ENCODE data around the gene GARIN5B.
A peak's percentile ranks its signal among the peaks of the same experiment; 100 is the strongest.
"Not testable (repeated sequence)": the region's sequence is repeated elsewhere in the genome, so short reads cannot be mapped to it uniquely, and the experiment has no call there.

The GARIN5B gene

GRCh38 chr19:55362990-55363716 is at the start of gene GARIN5B:
GARIN5B (minus strand) TSS chr19:55363260; CDS start chr19:55363066, 194 bp downstream.
- no peak for ATAC-seq

DNA sequence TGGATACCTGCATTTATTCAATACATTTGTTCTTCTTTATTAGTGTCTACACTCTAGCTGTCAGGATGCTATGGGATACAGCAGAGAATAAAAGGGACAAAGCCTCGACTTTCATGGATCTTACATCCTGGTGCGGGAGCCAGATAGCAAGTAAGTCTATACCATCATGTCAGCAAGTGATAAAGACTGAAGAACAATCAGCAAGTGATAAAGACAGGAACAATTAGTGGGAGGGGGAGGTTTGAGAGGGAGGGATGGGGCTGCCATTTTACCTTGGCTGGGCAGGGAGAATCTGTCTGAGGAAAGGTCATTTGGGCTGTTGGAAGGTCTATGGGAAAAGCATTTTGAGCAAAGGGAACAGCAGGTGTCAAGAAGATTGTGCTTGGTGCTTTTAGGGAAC is 47.1 kb upstream of the GARIN5B start:
- ATAC-seq, result no peak

DNA sequence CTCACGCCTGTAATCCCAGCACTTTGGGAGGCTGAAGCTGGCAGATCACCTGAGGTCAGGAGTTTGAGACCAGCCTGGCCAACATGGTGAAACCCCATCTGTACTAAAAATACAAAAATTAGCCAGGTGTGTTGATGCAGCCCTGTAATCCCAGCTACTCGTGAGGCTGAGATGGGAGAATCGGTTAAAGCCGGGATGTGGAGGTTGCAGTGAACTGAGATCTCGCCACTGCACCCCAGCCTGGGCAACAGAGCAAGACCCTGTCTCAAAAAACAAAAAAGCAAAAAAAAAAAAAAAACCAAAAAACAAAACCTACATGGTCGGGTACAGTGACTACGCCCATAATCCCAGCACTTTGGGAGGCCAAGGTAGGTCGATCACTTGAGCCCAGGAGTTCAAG is 46.1 kb upstream of the GARIN5B start:
- not testable (repeated sequence) for ATAC-seq

DNA sequence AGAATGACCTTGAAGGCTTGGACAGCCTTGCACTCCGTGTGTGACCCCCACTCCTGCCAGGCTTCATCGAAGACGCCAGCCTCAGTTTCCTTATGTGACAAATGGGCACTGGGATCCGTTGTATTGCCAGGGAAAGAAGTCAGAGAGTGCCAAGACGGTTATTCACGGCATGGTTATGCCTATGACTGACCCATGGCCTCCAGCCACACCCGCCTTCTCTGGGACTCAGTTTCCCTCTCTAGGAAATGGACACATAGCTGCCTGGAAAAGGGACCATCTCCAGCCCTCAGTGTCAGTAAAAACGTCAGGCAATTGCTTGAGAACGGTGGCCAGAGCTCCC is 45.4 kb upstream of the GARIN5B start:
- no peak for ATAC-seq

- peak; percentile 95 for ATAC-seq
These were observed 44.9 kb upstream of the GARIN5B start for GRCh38 chr19:55407800-55408532.

GRCh38 chr19:55407550-55407799 is 44.4 kb upstream of the GARIN5B start, which contains the start of gene UBE2S:
UBE2S (minus strand) TSS chr19:55407788; CDS start chr19:55407589, 199 bp downstream.
- peak in 1 of 2 donors; percentile 0 for ATAC-seq

- no peak for ATAC-seq
These were observed 43.9 kb upstream of the GARIN5B start for GRCh38 chr19:55406826-55407549.

- ATAC-seq, result no peak
These were observed 43.2 kb upstream of the GARIN5B start for GRCh38 chr19:55406091-55406825.

GRCh38 chr19:55405638-55406037 is 42.6 kb upstream of the GARIN5B start:
- no peak for ATAC-seq

- ATAC-seq, result no peak
These were observed 39.4 kb upstream of the GARIN5B start for GRCh38 chr19:55402509-55402908.

DNA sequence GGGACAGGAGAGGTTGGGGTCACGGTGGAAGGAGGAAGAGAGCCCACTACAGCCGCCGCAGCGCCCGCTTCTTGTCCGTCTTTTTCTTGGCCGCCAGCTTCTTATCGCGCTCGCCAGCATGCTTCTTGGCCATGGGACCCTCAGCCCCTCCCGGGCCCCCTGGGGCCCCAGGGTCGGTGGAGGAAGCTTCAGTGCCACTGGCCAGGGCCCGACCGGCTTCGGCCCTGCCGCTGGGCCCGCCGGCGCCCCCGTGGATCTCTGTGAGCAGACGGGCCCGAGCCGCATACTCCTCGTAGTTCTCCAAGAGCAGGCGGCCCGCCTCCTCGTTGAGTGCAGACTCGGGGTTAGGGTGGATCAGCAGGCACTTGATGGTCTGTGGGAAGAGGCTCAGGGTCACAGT is 38.3 kb upstream of the GARIN5B start:
- ATAC-seq, result not testable (repeated sequence)

DNA sequence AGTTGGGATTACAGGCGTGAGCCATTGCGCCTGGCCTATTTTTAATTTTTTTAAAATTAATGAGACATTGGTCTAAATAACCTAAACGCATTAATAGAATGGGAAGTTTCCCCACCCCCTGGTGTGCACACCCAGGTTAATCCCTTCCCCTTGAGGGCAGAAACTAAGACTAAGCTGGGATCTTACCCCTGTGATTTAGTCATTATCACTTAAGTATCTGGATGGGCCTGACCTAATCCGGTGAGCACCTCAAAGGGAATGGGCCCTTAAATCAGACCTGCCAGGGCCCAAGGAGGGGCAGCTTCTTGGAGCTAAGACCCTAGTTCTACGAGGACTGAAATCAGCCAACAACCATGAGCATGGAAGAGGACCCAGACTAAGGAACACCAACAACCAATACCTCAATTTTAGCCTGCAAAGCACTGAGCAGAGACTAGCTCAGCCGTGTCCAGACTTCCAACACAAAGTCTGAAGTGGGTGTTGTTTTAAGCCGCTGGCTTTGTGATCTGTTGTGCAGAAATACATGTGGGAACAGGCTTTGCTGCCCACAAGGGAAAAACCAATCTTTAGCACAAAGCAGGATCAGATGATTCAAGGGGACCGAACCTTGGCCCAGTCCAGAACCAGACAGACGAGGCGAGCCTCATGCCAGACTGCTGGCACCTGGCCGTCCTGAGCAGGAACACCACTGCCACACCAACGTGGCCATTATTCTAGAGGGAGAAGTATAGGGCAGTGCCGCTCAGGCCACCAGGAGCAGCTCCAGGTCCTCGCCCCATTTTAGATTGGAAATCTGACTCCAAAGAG is 37.4 kb upstream of the GARIN5B start:
- no peak for ATAC-seq

- peak; percentile 60 to 79 for ATAC-seq
These were observed 35.3 kb upstream of the GARIN5B start for GRCh38 chr19:55398200-55398925.

DNA sequence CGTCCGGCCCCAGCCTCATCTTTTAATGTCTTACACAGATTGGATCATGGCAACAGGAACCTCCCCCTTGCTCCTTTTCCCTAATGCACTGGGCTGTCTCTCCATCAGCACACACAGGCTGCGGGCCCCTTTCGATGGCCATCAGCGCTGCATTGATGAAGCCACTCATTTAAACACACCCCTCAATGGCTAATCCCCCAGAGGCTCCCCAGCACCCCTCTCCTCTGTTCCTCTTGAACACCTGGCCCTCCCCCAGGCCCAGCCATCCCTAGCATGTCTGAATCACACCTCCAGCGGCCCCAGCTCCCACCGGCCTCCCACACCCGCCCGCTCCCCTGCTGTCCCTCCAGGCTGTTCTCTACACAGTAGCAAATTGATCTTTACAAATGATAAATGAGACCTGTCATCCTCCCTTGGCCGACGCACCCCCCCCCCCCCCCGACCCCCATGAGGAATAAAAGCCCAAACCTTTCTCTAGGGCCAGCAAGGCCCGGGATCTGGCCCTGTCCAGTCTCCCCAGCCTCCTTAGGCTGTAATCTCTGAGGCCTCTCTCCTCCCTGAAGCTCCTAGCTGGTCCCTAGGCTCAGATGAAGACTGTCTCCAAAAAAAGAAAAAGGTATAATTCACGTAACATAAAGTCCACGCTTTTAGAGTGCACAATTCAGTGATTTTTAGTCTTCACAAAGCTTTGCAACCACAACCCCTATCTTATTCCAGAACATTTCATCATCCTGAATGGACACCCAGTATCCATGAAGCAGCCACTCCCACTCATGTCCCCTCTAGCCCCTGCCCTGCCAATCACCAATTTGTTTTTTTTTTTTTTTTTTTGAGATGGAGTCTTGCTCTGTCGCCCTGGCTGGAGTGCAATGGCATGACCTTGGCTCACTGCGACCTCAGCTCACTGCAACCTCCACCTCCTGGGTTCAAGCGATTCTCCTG is 30.0 kb upstream of the GARIN5B start:
- ATAC-seq, result no peak

GRCh38 chr19:55391702-55392615 is 28.9 kb upstream of the GARIN5B start:
- no peak for ATAC-seq

- ATAC-seq, result no peak
These were observed 28.2 kb upstream of the GARIN5B start for GRCh38 chr19:55391191-55391670.

DNA sequence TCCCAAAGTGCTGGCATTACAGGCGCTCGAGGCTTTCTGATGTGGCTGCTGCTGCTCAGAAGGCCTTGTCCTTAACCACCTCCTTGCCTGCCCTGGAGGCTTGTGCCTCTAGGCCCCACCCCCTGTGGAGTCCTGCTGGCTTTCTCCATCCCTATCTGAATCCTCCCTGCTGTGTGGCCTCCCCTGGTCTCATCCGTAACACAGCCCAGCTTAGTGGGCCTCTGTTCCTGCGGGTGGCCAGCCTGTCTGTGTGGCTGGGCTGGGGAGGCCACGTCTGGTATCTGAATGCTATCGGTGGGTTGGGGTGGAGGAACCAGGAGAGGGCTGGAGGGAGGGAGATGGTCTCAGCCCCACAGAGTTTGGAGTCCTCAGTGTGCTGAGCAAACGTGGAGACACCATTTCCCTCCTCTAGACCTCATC is 27.4 kb upstream of the GARIN5B start:
- ATAC-seq, result no peak

GRCh38 chr19:55389386-55390317 is 26.6 kb upstream of the GARIN5B start:
- no peak for ATAC-seq

Measured in activated CD4-positive, CD25-positive, alpha-beta regulatory T cell treated with anti-CD3 and anti-CD28 coated beads, Interleukin-2, amount 50 U/mL, for 24 hours (primary cell).